AG04450 (cell line): ENCODE results near the gene FRAS1. TPM values are rescaled to one million over a fixed set of nuclear protein-coding genes. Genes with fewer than 3 reads are reported as not detected.

Experiments
- CTCF ChIA-PET: fragments of 300-600, 350-600 bp; formaldehyde crosslinking; extraction: SDS; loops from one replicate; lab custom pipeline; 2022; ENCODE audit warnings: antibody characterized with exemption, inconsistent platforms; lab: Charles Lee
- POLR2A ChIA-PET: fragments of 350-600 bp; formaldehyde crosslinking; extraction: SDS; loops from one replicate; lab custom pipeline; 2021; ENCODE audit warnings: antibody characterized with exemption, inconsistent platforms; lab: Yijun Ruan, JAX
- DNase-seq: peaks from one replicate; pipeline ENCODE4 v3.0.0-alpha.2; 2011; ENCODE audit warnings: low read depth, low spot score
- H3K27ac ChIP-seq: one replicate; pipeline ENCODE4 v1.5.1; 2012; ENCODE audit warnings: low read depth, low read length, control low read depth
- H3K27me3 ChIP-seq: one replicate; pipeline ENCODE4 v1.6.0; 2012; ENCODE audit warnings: low read length; ENCODE audit not compliant: control insufficient read depth, insufficient read depth
- H3K4me3 ChIP-seq: 2 replicates; pipeline ENCODE4 v1.5.1; 2011; ENCODE audit warnings: mild to moderate bottlenecking, low read depth, low read length, control low read depth
- H3K9me3 ChIP-seq: 2 replicates; pipeline ENCODE4 v1.5.1; 2012; ENCODE audit warnings: low read length; ENCODE audit not compliant: control insufficient read depth, insufficient read depth
- CTCF ChIP-seq: IDR thresholded peaks from 2 replicates; pipeline ENCODE4 v1.5.1; 2011; ENCODE audit warnings: low read depth, low read length, control low read depth, inconsistent platforms
- polyA plus RNA-seq: library from polyadenylated mRNA; depleted of rRNA; stranded (reverse); fragments of >200 nt; gene quantifications from 2 replicates; pipeline ENCODE4 v1.2.3, GENCODE V29; 2011

The FRAS1 gene
- polyA plus RNA-seq, 1 experiment = 0.21 TPM

- no peak for TF ChIP-seq CTCF
- DNase-seq = no peak
- H3K4me3 ChIP-seq = no peak overlapping the region
- CTCF ChIA-PET = no interaction called here
- no peaks in the 10 kb centered on the region for H3K9me3 ChIP-seq
- H3K27me3 ChIP-seq = no peaks in the 10 kb centered on the region
- H3K27ac ChIP-seq = no peak overlapping the region
- POLR2A ChIA-PET = no interaction called here
These were observed 72.4 kb downstream of the FRAS1 start for GRCh38 chr4:78129383-78130108.

- H3K27ac ChIP-seq = no peak overlapping the region
- ChIA-PET CTCF (no interaction called here), POLR2A (no interaction called here)
- no peaks in the 10 kb centered on the region for H3K27me3 ChIP-seq
- no peaks in the 10 kb centered on the region for H3K9me3 ChIP-seq
- no peak for DNase-seq
- H3K4me3 ChIP-seq = no peak overlapping the region
- no peak for TF ChIP-seq CTCF
These were observed 74.3 kb downstream of the FRAS1 start for GRCh38 chr4:78131403-78131802.

- Histone ChIP-seq H3K4me3 (no peak overlapping the region), H3K27ac (no peak overlapping the region), H3K27me3 (no peaks in the 10 kb centered on the region), H3K9me3 (no peaks in the 10 kb centered on the region)
- no peak for DNase-seq
- POLR2A ChIA-PET = no interaction called here
- CTCF ChIA-PET = no interaction called here
- no peak for TF ChIP-seq CTCF
These were observed 79.3 kb downstream of the FRAS1 start for GRCh38 chr4:78136109-78137081.

GRCh38 chr4:78137532-78137931, 80.4 kb downstream of the FRAS1 start:
- Histone ChIP-seq H3K4me3 (no peak overlapping the region), H3K27me3 (no peaks in the 10 kb centered on the region), H3K9me3 (no peaks in the 10 kb centered on the region), H3K27ac (no peak overlapping the region)
- ChIA-PET CTCF (no interaction called here), POLR2A (no interaction called here)
- no peak for TF ChIP-seq CTCF
- no peak for DNase-seq

GRCh38 chr4:78138252-78138651, 81.1 kb downstream of the FRAS1 start:
- TF ChIP-seq CTCF = no peak
- H3K4me3 ChIP-seq = no peak overlapping the region
- no peaks in the 10 kb centered on the region for H3K27me3 ChIP-seq
- POLR2A ChIA-PET = no interaction called here
- no peak overlapping the region for H3K27ac ChIP-seq
- CTCF ChIA-PET = no interaction called here
- DNase-seq = no peak
- H3K9me3 ChIP-seq = no peaks in the 10 kb centered on the region
